ACHN (cell line): ENCODE data around the gene HAPSTR1.
A peak's percentile ranks its signal among the peaks of the same experiment; 100 is the strongest.
"Not testable (repeated sequence)": the region's sequence is repeated elsewhere in the genome, so short reads cannot be mapped to it uniquely, and the experiment has no call there.

ENCODE experiments used
- DNase-seq: peaks from one replicate; pipeline ENCODE4 v3.0.0-alpha.2; 2015
- in situ Hi-C: cut with HindIII; loops from 2 replicates; pipeline ENCODE4 v1.10.0; 2017; ENCODE audit warnings: low sequenced_read_pairs, low pct_ligation_motif_present, low pct_unique_long_range_greater_than_20kb

Gene HAPSTR1

GRCh38 chr16:9090960-9091866, at the start of gene HAPSTR1:
TSS of gene HAPSTR1 (plus strand) at chr16:9091644. CDS start at chr16:9092045, 401 bp downstream.
- DNase-seq = peak; percentile 100
- in situ Hi-C loops = no loop called here

GRCh38 chr16:9042533-9042932, 48.9 kb upstream of the HAPSTR1 start:
- DNase-seq = no peak
- in situ Hi-C loops = no loop called here

GRCh38 chr16:9042964-9043680, 48.3 kb upstream of the HAPSTR1 start:
- in situ Hi-C loops = no loop called here
- no peak for DNase-seq

GRCh38 chr16:9045562-9045961, 45.9 kb upstream of the HAPSTR1 start:
- DNase-seq, in situ Hi-C loops: not testable (repeated sequence)

- DNase-seq = no peak
- in situ Hi-C loops = no loop called here
Measured at GRCh38 chr16:9046667-9047055, 44.8 kb upstream of the HAPSTR1 start.

GRCh38 chr16:9047689-9048301, 43.6 kb upstream of the HAPSTR1 start:
- DNase-seq = peak; percentile 99
- in situ Hi-C loops = no loop called here

- in situ Hi-C loops = no loop called here
- no peak for DNase-seq
Measured at GRCh38 chr16:9048302-9048700, 43.1 kb upstream of the HAPSTR1 start.

GRCh38 chr16:9049241-9049640, 42.2 kb upstream of the HAPSTR1 start:
- no peak for DNase-seq

GRCh38 chr16:9050102-9050830, 41.2 kb upstream of the HAPSTR1 start:
- in situ Hi-C loops = no loop called here
- DNase-seq = peak; percentile 25

More at GRCh38 chr16:9049241-9049640, 42.2 kb upstream of the HAPSTR1 start:
- in situ Hi-C loops = no loop called here

- in situ Hi-C loops = no loop called here
- DNase-seq = no peak
Measured at GRCh38 chr16:9053006-9053601, 38.3 kb upstream of the HAPSTR1 start.

- DNase-seq = no peak
- in situ Hi-C loops = no loop called here
Measured at GRCh38 chr16:9054460-9054859, 37.0 kb upstream of the HAPSTR1 start.

GRCh38 chr16:9055115-9055514, 36.3 kb upstream of the HAPSTR1 start:
- in situ Hi-C loops = no loop called here
- DNase-seq = no peak

- DNase-seq = no peak
- in situ Hi-C loops = no loop called here
Measured at GRCh38 chr16:9055661-9056060, 35.8 kb upstream of the HAPSTR1 start.

GRCh38 chr16:9056061-9056460, 35.4 kb upstream of the HAPSTR1 start:
- in situ Hi-C loops = no loop called here
- no peak for DNase-seq

GRCh38 chr16:9058211-9058610, 33.2 kb upstream of the HAPSTR1 start:
- no peak for DNase-seq
- in situ Hi-C loops = no loop called here

- in situ Hi-C loops = no loop called here
- DNase-seq = no peak
Measured at GRCh38 chr16:9060225-9060624, 31.2 kb upstream of the HAPSTR1 start.

- no peak for DNase-seq
- in situ Hi-C loops = no loop called here
Measured at GRCh38 chr16:9061358-9061813, 30.1 kb upstream of the HAPSTR1 start.

GRCh38 chr16:9062301-9062700, 29.1 kb upstream of the HAPSTR1 start:
- in situ Hi-C loops = no loop called here
- no peak for DNase-seq
